ENCODE measurements around the gene CDC14A. TPM values are rescaled to one million over a fixed set of nuclear protein-coding genes. Genes with fewer than 3 reads are reported as not detected.

Gene CDC14A
- total and polyA plus RNA-seq, 2 of the 8 experiments (the other 6 are each of a cell fraction or from before 2014, with no cell fraction given): 3.2 to 8.9 TPM

- H3K27me3 ChIP-seq (replicated peaks in 1 of 4; ENCODE audit: control insufficient read depth in 3 of 4, extremely low read depth in 1 of 4, insufficient read depth in 3 of 4, low read length in 3 of 4): no peaks in the 10 kb centered on the region
- no peak for DNase-seq (ENCODE audit: low read depth in 1 of 2, low spot score in 2 of 2)
- H3K9ac ChIP-seq (replicated peaks in 1 of 4; ENCODE audit: extremely low read depth in 1 of 4, low read depth in 3 of 4, low read length in 3 of 4): no peak overlapping the region
- peaks cover 0 to 3% (median 0%) of the 10 kb centered on the region in 4 experiments; a peak in 1 of 8 replicates for H3K36me3 ChIP-seq (ENCODE audit: control insufficient read depth in 2 of 4, insufficient read depth in 4 of 4, low read length in 3 of 4)
- no peak overlapping the region for H2BK20ac ChIP-seq (ENCODE audit: low read length)
- H3K14ac ChIP-seq (ENCODE audit: insufficient read length): no peak overlapping the region
- ChIA-PET POLR2A (ENCODE audit: partially characterized antibody) (no interaction called here), CTCF (ENCODE audit: partially characterized antibody) (interaction anchor here (1.6 kb wide), 1 partner anchor 42 kb away, joined by 3 read pairs; the partner anchor contains the start of gene CDC14A)
- no peak overlapping the region for H2AK5ac ChIP-seq (ENCODE audit: low read depth, low read length)
- H3K4me2 ChIP-seq (ENCODE audit: insufficient read depth in 1 of 2, low read depth in 2 of 2, low read length in 2 of 2): no peak overlapping the region
- 94% methylated on average over 1 of the region's 1 CpG; no CpG with 5 or more reads in 1 of the 2 experiments for WGBS, 2 experiments (ENCODE audit: extremely low coverage in 1 of 2, insufficient coverage in 1 of 2, insufficient read length in 1 of 2, insufficient replicate concordance in 2 of 2, low coverage in 1 of 2, low lambda C conversion rate in 2 of 2, missing lambda C conversion rate in 1 of 2)
- no peak overlapping the region for H2BK12ac ChIP-seq (ENCODE audit: low read depth, low read length)
- no peak overlapping the region for H4K5ac ChIP-seq (ENCODE audit: insufficient read length, low read depth, low read length)
- no peak overlapping the region for H4K91ac ChIP-seq (replicated peaks; ENCODE audit: insufficient read length, low read length)
- H3K18ac ChIP-seq (ENCODE audit: extremely low read depth, low read length): no peak overlapping the region
- no peaks in the 10 kb centered on the region; the same call in 1 of the 2 replicates for H3K79me1 ChIP-seq (ENCODE audit: low read depth, low read length)
- no peaks in the 10 kb centered on the region for H3K9me3 ChIP-seq (ENCODE audit: insufficient read depth in 2 of 2, low read depth in 1 of 2, low read length in 1 of 2)
- no peak overlapping the region for H3K4ac ChIP-seq (replicated peaks; ENCODE audit: insufficient read length, low read depth, low read length)
- H3K56ac ChIP-seq (replicated peaks; ENCODE audit: insufficient read length, low read depth, low read length): no peak overlapping the region
- H3K23ac ChIP-seq (ENCODE audit: insufficient read length): no peak overlapping the region
- no peaks in the 10 kb centered on the region for H4K20me1 ChIP-seq (replicated peaks in 1 of 2; ENCODE audit: control insufficient read depth in 1 of 2, insufficient read depth in 2 of 2, low read length in 2 of 2)
- no peaks in the 10 kb centered on the region for H3K4me1 ChIP-seq (replicated peaks in 1 of 4; ENCODE audit: control insufficient read depth in 3 of 4, insufficient read depth in 4 of 4, low read length in 3 of 4)
- H2BK15ac ChIP-seq (ENCODE audit: low read length): no peak overlapping the region
- H2BK120ac ChIP-seq (replicated peaks; ENCODE audit: low read depth, low read length): no peak overlapping the region
- FAIRE-seq: no peak
- no peak overlapping the region for H4K8ac ChIP-seq (ENCODE audit: extremely low read depth, insufficient read depth, low read length)
- no peak overlapping the region for H3K27ac ChIP-seq (ENCODE audit: low read depth, low read length)
- H3K79me2 ChIP-seq (ENCODE audit: control insufficient read depth in 1 of 2, insufficient read depth in 2 of 2, low read length in 2 of 2): no peaks in the 10 kb centered on the region
- H3K4me3 ChIP-seq (ENCODE audit: extremely low read depth in 1 of 4, insufficient read depth in 2 of 4, low read depth in 3 of 4, low read length in 4 of 4): no peak overlapping the region
- H2BK5ac ChIP-seq (ENCODE audit: low read depth, low read length): no peak overlapping the region
- no peak overlapping the region for H2AFZ ChIP-seq (ENCODE audit: low read length)
- no peaks in the 10 kb centered on the region; the same call in 1 of the 2 replicates for H3K23me2 ChIP-seq (ENCODE audit: low read depth, low read length)
- TF ChIP-seq RNF2 (IDR thresholded peaks at IDR 0.05; ENCODE audit: borderline replicate concordance, low read depth, low read length, missing control alignments, poor library complexity, severe bottlenecking): no peak
- no peak for TF ChIP-seq CEBPB (IDR thresholded peaks at IDR 0.05; ENCODE audit: low read depth, low read length)
- TF ChIP-seq, protein P1, sequence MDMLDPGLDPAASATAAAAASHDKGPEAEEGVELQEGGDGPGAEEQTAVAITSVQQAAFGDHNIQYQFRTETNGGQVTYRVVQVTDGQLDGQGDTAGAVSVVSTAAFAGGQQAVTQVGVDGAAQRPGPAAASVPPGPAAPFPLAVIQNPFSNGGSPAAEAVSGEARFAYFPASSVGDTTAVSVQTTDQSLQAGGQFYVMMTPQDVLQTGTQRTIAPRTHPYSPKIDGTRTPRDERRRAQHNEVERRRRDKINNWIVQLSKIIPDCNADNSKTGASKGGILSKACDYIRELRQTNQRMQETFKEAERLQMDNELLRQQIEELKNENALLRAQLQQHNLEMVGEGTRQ (IDR thresholded peaks at IDR 0.05; ENCODE audit: low read length): no peak
- no peak for TF ChIP-seq JUN (IDR thresholded peaks at IDR 0.05; ENCODE audit: low read depth, low read length)
- no peak for TF ChIP-seq SUZ12 (IDR thresholded peaks at IDR 0.05; ENCODE audit: low read length)
- TF ChIP-seq SP2 (IDR thresholded peaks at IDR 0.05; ENCODE audit: low read length): no peak
- no peak for TF ChIP-seq SIRT6 (IDR thresholded peaks at IDR 0.05; ENCODE audit: low read length)
- no peak for TF ChIP-seq HDAC6 (IDR thresholded peaks at IDR 0.05; ENCODE audit: low read depth, low read length)
- TF ChIP-seq, protein P2, sequence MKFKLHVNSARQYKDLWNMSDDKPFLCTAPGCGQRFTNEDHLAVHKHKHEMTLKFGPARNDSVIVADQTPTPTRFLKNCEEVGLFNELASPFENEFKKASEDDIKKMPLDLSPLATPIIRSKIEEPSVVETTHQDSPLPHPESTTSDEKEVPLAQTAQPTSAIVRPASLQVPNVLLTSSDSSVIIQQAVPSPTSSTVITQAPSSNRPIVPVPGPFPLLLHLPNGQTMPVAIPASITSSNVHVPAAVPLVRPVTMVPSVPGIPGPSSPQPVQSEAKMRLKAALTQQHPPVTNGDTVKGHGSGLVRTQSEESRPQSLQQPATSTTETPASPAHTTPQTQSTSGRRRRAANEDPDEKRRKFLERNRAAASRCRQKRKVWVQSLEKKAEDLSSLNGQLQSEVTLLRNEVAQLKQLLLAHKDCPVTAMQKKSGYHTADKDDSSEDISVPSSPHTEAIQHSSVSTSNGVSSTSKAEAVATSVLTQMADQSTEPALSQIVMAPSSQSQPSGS (IDR thresholded peaks at IDR 0.05; ENCODE audit: low read length): no peak
- no peak for TF ChIP-seq CBX8 (IDR thresholded peaks at IDR 0.05; ENCODE audit: borderline replicate concordance, low read depth, low read length)
- TF ChIP-seq EGR1 (IDR thresholded peaks at IDR 0.05; ENCODE audit: borderline replicate concordance, low read depth, low read length): no peak
- no peak for TF ChIP-seq RFX5 (IDR thresholded peaks at IDR 0.05; ENCODE audit: borderline replicate concordance, low read depth, low read length)
These were observed 42.0 kb downstream of the CDC14A start for GRCh38 chr1:100394285-100394684.

All from H1 (cell line).